GM23248 (cell line): ENCODE data around the gene PXDN.

Source experiments
- EZH2 ChIP-seq: fragments of 200-600 bp; sonication (generic); IDR thresholded peaks from 2 replicates; pipeline ENCODE4 v1.6.1; 2018; ENCODE audit warnings: antibody characterized with exemption, mild to moderate bottlenecking; ENCODE audit not compliant: insufficient read depth, poor library complexity, severe bottlenecking
- EZH2phosphoT487 ChIP-seq: fragments of 200-600 bp; sonication (generic); IDR thresholded peaks from 2 replicates; pipeline ENCODE4 v1.6.1; 2018; ENCODE audit warnings: antibody characterized with exemption, moderate library complexity, mild to moderate bottlenecking, low read depth; ENCODE audit not compliant: insufficient read depth

DNA sequence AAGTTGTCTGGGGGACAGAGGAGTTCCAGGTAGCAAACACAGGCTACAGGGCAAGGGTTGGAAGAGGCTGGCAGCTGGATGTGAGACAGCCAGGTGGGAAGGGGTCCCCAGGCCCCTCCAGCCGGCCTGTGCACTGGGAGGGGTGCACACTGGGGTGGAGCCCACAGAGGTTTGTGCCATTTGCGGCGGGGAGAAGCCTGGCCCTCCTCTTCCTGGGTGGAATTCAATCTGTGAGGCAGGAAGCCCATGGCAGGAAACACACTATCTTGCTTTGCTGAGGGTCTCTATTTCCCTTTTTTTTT, 63.3 kb downstream of the PXDN start:
- TF ChIP-seq EZH2 = no peak
- no peak for TF ChIP-seq EZH2phosphoT487
